H1 (cell line): ENCODE data around the gene SLC12A5. TPM values are rescaled to one million over a fixed set of nuclear protein-coding genes. Genes with fewer than 3 reads are reported as not detected.

Experiments used
- CTCF ChIA-PET: fragments of 300-600 bp; sonication (Branson Sonifier 250); formaldehyde crosslinking; loops from one replicate; lab custom pipeline; 2021; ENCODE audit not compliant: partially characterized antibody; lab: Charles Lee
- POLR2A ChIA-PET: fragments of 300-600 bp; sonication (Branson Sonifier 250); formaldehyde crosslinking; loops from one replicate; lab custom pipeline; 2021; ENCODE audit warnings: inconsistent platforms; ENCODE audit not compliant: partially characterized antibody; lab: Charles Lee
- DNase-seq, 2 experiments: peaks; one replicate each; pipeline versions ENCODE4 v3.0.0 to v3.0.0-alpha.2; 2010 to 2022; ENCODE audit warnings: low spot score in 2 of 2, low read depth in 1 of 2, mixed read lengths in 1 of 2
- FAIRE-seq: peaks from 2 replicates; lab custom pipeline; 2011; peaks lifted over from hg19 to GRCh38; lab: Jason Lieb, UNC
- H2AFZ ChIP-seq: 2 replicates; pipeline ENCODE4 v1.8.1; 2012; ENCODE audit warnings: low read length, inconsistent platforms
- H2AK5ac ChIP-seq: 2 replicates; pipeline ENCODE4 v1.6.1; 2013; ENCODE audit warnings: low read depth, low read length
- H2BK120ac ChIP-seq: replicated peaks from 2 replicates; pipeline ENCODE3; 2013; ENCODE audit warnings: low read depth, low read length, inconsistent platforms
- H2BK12ac ChIP-seq: 2 replicates; pipeline ENCODE4 v1.6.1; 2013; ENCODE audit warnings: low read depth, low read length
- H2BK15ac ChIP-seq: 2 replicates; pipeline ENCODE4 v1.6.1; 2013; ENCODE audit warnings: low read length
- H2BK20ac ChIP-seq: 2 replicates; pipeline ENCODE4 v1.6.1; 2013; ENCODE audit warnings: low read length
- H2BK5ac ChIP-seq: 2 replicates; pipeline ENCODE4 v1.6.1; 2013; ENCODE audit warnings: low read depth, low read length
- H3K14ac ChIP-seq: 2 replicates; pipeline ENCODE4 v1.6.1; 2013; ENCODE audit warnings: inconsistent platforms; ENCODE audit not compliant: insufficient read length
- H3K18ac ChIP-seq: 2 replicates; pipeline ENCODE4 v1.6.1; 2013; ENCODE audit warnings: low read length; ENCODE audit errors: extremely low read depth
- H3K23ac ChIP-seq: 2 replicates; pipeline ENCODE4 v1.6.1; 2013; ENCODE audit warnings: inconsistent platforms; ENCODE audit not compliant: insufficient read length
- H3K23me2 ChIP-seq: 2 replicates; pipeline ENCODE4 v1.6.1; 2013; ENCODE audit warnings: low read depth, low read length
- H3K27ac ChIP-seq: 2 replicates; pipeline ENCODE4 v1.6.1; 2011; ENCODE audit warnings: low read depth, low read length, inconsistent platforms
- H3K27me3 ChIP-seq, 4 experiments: replicated peaks in 1 of 4; 1 replicate in 1 of 4; 2 replicates in 3 of 4; pipeline versions ENCODE4 v1.6.1 to v1.8.1; 2011 to 2013; ENCODE audit warnings: low read length in 3 of 4, mild to moderate bottlenecking in 3 of 4, inconsistent platforms in 2 of 4, mixed read lengths in 2 of 4, moderate library complexity in 1 of 4; ENCODE audit not compliant: control insufficient read depth in 3 of 4, insufficient read depth in 3 of 4; ENCODE audit errors: extremely low read depth in 1 of 4
- H3K36me3 ChIP-seq, 4 experiments: 2 replicates each; pipeline versions ENCODE4 v1.6.1 to v1.8.1; 2011 to 2013; ENCODE audit warnings: mild to moderate bottlenecking in 4 of 4, low read length in 3 of 4, moderate library complexity in 2 of 4, control low read depth in 1 of 4, inconsistent platforms in 1 of 4; ENCODE audit not compliant: insufficient read depth in 4 of 4, control insufficient read depth in 2 of 4
- H3K4ac ChIP-seq: replicated peaks from 2 replicates; pipeline ENCODE3; 2013; ENCODE audit warnings: low read length, low read depth, mixed read lengths, inconsistent platforms; ENCODE audit not compliant: insufficient read length
- H3K4me1 ChIP-seq, 4 experiments: replicated peaks in 1 of 4; 1 replicate in 1 of 4; 2 replicates in 3 of 4; pipeline versions ENCODE4 v1.6.1 to v1.8.1; 2011 to 2013; ENCODE audit warnings: low read length in 3 of 4, inconsistent platforms in 2 of 4, mixed read lengths in 1 of 4; ENCODE audit not compliant: insufficient read depth in 4 of 4, control insufficient read depth in 3 of 4
- H3K4me2 ChIP-seq, 2 experiments: 2 replicates each; pipeline versions ENCODE4 v1.6.1 to v1.8.1; 2011 to 2013; ENCODE audit warnings: low read depth in 2 of 2, low read length in 2 of 2, control low read depth in 1 of 2, inconsistent platforms in 1 of 2, mild to moderate bottlenecking in 1 of 2; ENCODE audit not compliant: insufficient read depth in 1 of 2
- H3K4me3 ChIP-seq, 4 experiments: fragments of 200-600, 300-600 bp in 1 of 4; sonication (generic), shearing (Covaris generic), sonication (Bioruptor Twin) in 1 of 4; 2 replicates each; pipeline versions ENCODE4 v1.5.1 to v1.8.1; 2011 to 2016; ENCODE audit warnings: low read length in 4 of 4, low read depth in 3 of 4, control low read depth in 2 of 4, inconsistent platforms in 2 of 4, mild to moderate bottlenecking in 2 of 4, mixed read lengths in 1 of 4, moderate library complexity in 1 of 4; ENCODE audit not compliant: insufficient read depth in 2 of 4; ENCODE audit errors: extremely low read depth in 1 of 4
- H3K56ac ChIP-seq: replicated peaks from 2 replicates; pipeline ENCODE3; 2013; ENCODE audit warnings: low read depth, mild to moderate bottlenecking, mixed read lengths, low read length, inconsistent platforms; ENCODE audit not compliant: insufficient read length
- H3K79me1 ChIP-seq: 2 replicates; pipeline ENCODE4 v1.6.1; 2013; ENCODE audit warnings: low read depth, low read length, control low read depth
- H3K79me2 ChIP-seq, 2 experiments: 2 replicates each; pipeline versions ENCODE4 v1.6.1 to v1.8.1; 2012 to 2013; ENCODE audit warnings: low read length in 2 of 2, mild to moderate bottlenecking in 2 of 2, inconsistent platforms in 1 of 2; ENCODE audit not compliant: insufficient read depth in 2 of 2, control insufficient read depth in 1 of 2
- H3K9ac ChIP-seq, 4 experiments: replicated peaks in 1 of 4; 1 replicate in 1 of 4; 2 replicates in 3 of 4; pipeline versions ENCODE4 v1.6.1 to v1.8.1; 2011 to 2013; ENCODE audit warnings: low read depth in 3 of 4, low read length in 3 of 4, control low read depth in 2 of 4, mild to moderate bottlenecking in 2 of 4, moderate library complexity in 2 of 4, inconsistent platforms in 1 of 4; ENCODE audit errors: extremely low read depth in 1 of 4
- H3K9me3 ChIP-seq, 2 experiments: 2 replicates each; pipeline versions ENCODE4 v1.6.1 to v1.8.1; 2012 to 2013; ENCODE audit warnings: mild to moderate bottlenecking in 2 of 2, moderate library complexity in 2 of 2, control low read depth in 1 of 2, inconsistent platforms in 1 of 2, low read depth in 1 of 2, low read length in 1 of 2, mixed read lengths in 1 of 2; ENCODE audit not compliant: insufficient read depth in 2 of 2
- H4K20me1 ChIP-seq, 2 experiments: replicated peaks in 1 of 2; 2 replicates each; pipeline versions ENCODE3 to v1.8.1; 2011 to 2013; ENCODE audit warnings: inconsistent platforms in 2 of 2, low read length in 2 of 2, mild to moderate bottlenecking in 1 of 2; ENCODE audit not compliant: insufficient read depth in 2 of 2, control insufficient read depth in 1 of 2
- H4K5ac ChIP-seq: 2 replicates; pipeline ENCODE4 v1.6.1; 2013; ENCODE audit warnings: low read length, low read depth, mixed read lengths, inconsistent platforms; ENCODE audit not compliant: insufficient read length
- H4K8ac ChIP-seq: 2 replicates; pipeline ENCODE4 v1.8.0; 2013; ENCODE audit warnings: mild to moderate bottlenecking, moderate library complexity, low read length, inconsistent platforms; ENCODE audit not compliant: insufficient read depth; ENCODE audit errors: extremely low read depth
- H4K91ac ChIP-seq: replicated peaks from 2 replicates; pipeline ENCODE3; 2013; ENCODE audit warnings: low read length, mixed read lengths, inconsistent platforms; ENCODE audit not compliant: insufficient read length
- BRCA1 ChIP-seq: IDR thresholded peaks from 2 replicates; pipeline ENCODE4 v1.6.1; 2012; ENCODE audit warnings: low read depth, low read length, improper control_type of control experiment
- CEBPB ChIP-seq: IDR thresholded peaks from 2 replicates; pipeline ENCODE4 v1.6.1; 2012; ENCODE audit warnings: low read depth, low read length
- EZH2 ChIP-seq: fragments of 200-600 bp; sonication (generic); IDR thresholded peaks from 2 replicates; pipeline ENCODE4 v1.7.1; 2012; ENCODE audit warnings: low read depth, mild to moderate bottlenecking, moderate library complexity, low read length, inconsistent platforms; ENCODE audit not compliant: severe bottlenecking
- GTF2F1 ChIP-seq: IDR thresholded peaks from 2 replicates; pipeline ENCODE4 v1.6.1; 2012; ENCODE audit warnings: low read depth, low read length, improper control_type of control experiment, borderline replicate concordance
- HDAC6 ChIP-seq: IDR thresholded peaks from one replicate; pipeline ENCODE4 v1.7.1; 2012; ENCODE audit warnings: low read depth, mild to moderate bottlenecking, inconsistent platforms, low read length, moderate library complexity
- SIRT6 ChIP-seq: IDR thresholded peaks from one replicate; pipeline ENCODE4 v1.7.1; 2012; ENCODE audit warnings: low read length, inconsistent platforms
- SP2 ChIP-seq: IDR thresholded peaks from 2 replicates; pipeline ENCODE4 v1.6.1; 2012; ENCODE audit warnings: mild to moderate bottlenecking, low read length, inconsistent platforms
- SRF ChIP-seq: IDR thresholded peaks from 2 replicates; pipeline ENCODE4 v1.6.1; 2011; ENCODE audit warnings: mild to moderate bottlenecking, low read depth, low read length, moderate library complexity
- SUZ12 ChIP-seq: fragments of 200-600 bp; sonication (generic); IDR thresholded peaks from 2 replicates; pipeline ENCODE4 v1.6.1; 2012; ENCODE audit warnings: mild to moderate bottlenecking, inconsistent platforms, low read length, moderate library complexity, mixed read lengths
- YY1 ChIP-seq: IDR thresholded peaks from 2 replicates; pipeline ENCODE4 v1.6.1; 2011; ENCODE audit warnings: low read depth, mild to moderate bottlenecking, low read length
- WGBS, 2 experiments: shearing (Covaris generic) in 1 of 2; methylation state at CpG; one replicate each; pipeline versions ENCODE4 v1.1.6 to v1.1.7; 2013 to 2015; ENCODE audit warnings: low lambda C conversion rate in 2 of 2, mixed read lengths in 2 of 2, inconsistent platforms in 1 of 2, low coverage in 1 of 2, missing lambda C conversion rate in 1 of 2; ENCODE audit not compliant: insufficient replicate concordance in 2 of 2, insufficient coverage in 1 of 2, insufficient read length in 1 of 2; ENCODE audit errors: extremely low coverage in 1 of 2, missing lambda C conversion rate in 1 of 2; 5-methylcytosine and 5-hydroxymethylcytosine counted together
- polyA plus RNA-seq, 7 experiments: library from polyadenylated mRNA; depleted of rRNA in 3 of 7; stranded (reverse) in 5 of 7; unstranded in 2 of 7; fragments of >200 nt in 5 of 7; fragments of 200-250 nt in 2 of 7; gene quantifications; 1 replicate in 5 of 7; 2 replicates in 1 of 7; 4 replicates in 1 of 7; pipeline versions ENCODE4 v1.2.1 to v1.2.3, GENCODE V29; 2011 to 2013; ENCODE audit warnings: missing spikeins in 2 of 7, mixed read lengths in 2 of 7
- total RNA-seq: library from RNA; stranded (reverse); fragmentation: NEBNext Ultra II Directional; extraction: Animal tissue kit (Norgen Biotek cat#: 25700); gene quantifications from 2 replicates; pipeline ENCODE4 v1.2.1, GENCODE V29; 2021
- TF ChIP-seq, protein P1 (sequence below): IDR thresholded peaks from 2 replicates; pipeline ENCODE4 v1.6.1; 2012; ENCODE audit warnings: low read length, inconsistent platforms

The SLC12A5 gene
- total and polyA plus RNA-seq, 2 of the 8 experiments (the other 6 are each of a cell fraction or from before 2014, with no cell fraction given): 1.9 to 7.3 TPM

GRCh38 chr20:46057856-46058598, 29.0 kb downstream of the SLC12A5 start:
- Histone ChIP-seq H3K9me3 (no peaks in the 10 kb centered on the region), H3K9ac (0 out of 7 replicates have a peak overlapping the region, but pooled peaks of 1 of the 4 experiments have one; percentile 23), H3K27me3 (peaks cover 4 to 49% (median 34%) of the 10 kb centered on the region in 4 experiments), H3K4ac (no peak overlapping the region), H4K91ac (no peak overlapping the region), H4K20me1 (peaks cover 6 to 27% of the 10 kb centered on the region in 2 experiments), H3K23ac (no peak overlapping the region), H3K4me2 (peak overlapping the region; percentile 78 to 88), H4K8ac (no peak overlapping the region), H3K4me1 (peaks cover 0 to 14% (median 12%) of the 10 kb centered on the region in 4 experiments; a peak in 6 of 7 replicates), H2BK5ac (no peak overlapping the region), H3K79me2 (no peaks in the 10 kb centered on the region), H3K27ac (no peak overlapping the region), H2BK120ac (no peak overlapping the region), H3K14ac (no peak overlapping the region), H2AK5ac (no peak overlapping the region), H3K79me1 (no peaks in the 10 kb centered on the region), H2BK20ac (no peak overlapping the region), H2BK12ac (no peak overlapping the region), H4K5ac (no peak overlapping the region), H3K18ac (no peak overlapping the region), H3K23me2 (peaks cover 10% of the 10 kb centered on the region; the same call in 1 of the 2 replicates), H3K56ac (no peak overlapping the region), H2AFZ (no peak overlapping the region), H3K4me3 (peak overlapping the region; percentile 8 to 57 (median 36); a peak in 7 of 8 replicates), H2BK15ac (no peak overlapping the region), H3K36me3 (peaks cover 9 to 14% (median 12%) of the 10 kb centered on the region in 4 experiments; a peak in 6 of 8 replicates)
- ChIA-PET CTCF (interaction anchor here (0.8 to 4.4 kb wide), 32 partner anchors 8 to 291 kb away, joined by 3 to 60 read pairs (median 5); partner anchors contain the start of gene SLC12A5), POLR2A (interaction anchor here (0.7 to 3.0 kb wide), 16 partner anchors 9 to 73 kb away, joined by 3 to 19 read pairs (median 3); no protein-coding TSS in a partner anchor)
- FAIRE-seq: no peak
- 9% methylated on average over 55 of the region's 66 CpGs; no CpG with 5 or more reads in 1 of the 2 experiments for WGBS, 2 experiments
- no peak for DNase-seq
- peak; percentile 49; the same call in 1 of the 2 replicates for TF ChIP-seq CEBPB
- TF ChIP-seq BRCA1: no peak
- peak; percentile 42 for TF ChIP-seq EZH2
- no peak for TF ChIP-seq YY1
- TF ChIP-seq, protein P1, sequence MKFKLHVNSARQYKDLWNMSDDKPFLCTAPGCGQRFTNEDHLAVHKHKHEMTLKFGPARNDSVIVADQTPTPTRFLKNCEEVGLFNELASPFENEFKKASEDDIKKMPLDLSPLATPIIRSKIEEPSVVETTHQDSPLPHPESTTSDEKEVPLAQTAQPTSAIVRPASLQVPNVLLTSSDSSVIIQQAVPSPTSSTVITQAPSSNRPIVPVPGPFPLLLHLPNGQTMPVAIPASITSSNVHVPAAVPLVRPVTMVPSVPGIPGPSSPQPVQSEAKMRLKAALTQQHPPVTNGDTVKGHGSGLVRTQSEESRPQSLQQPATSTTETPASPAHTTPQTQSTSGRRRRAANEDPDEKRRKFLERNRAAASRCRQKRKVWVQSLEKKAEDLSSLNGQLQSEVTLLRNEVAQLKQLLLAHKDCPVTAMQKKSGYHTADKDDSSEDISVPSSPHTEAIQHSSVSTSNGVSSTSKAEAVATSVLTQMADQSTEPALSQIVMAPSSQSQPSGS: no peak
- no peak for TF ChIP-seq GTF2F1
- TF ChIP-seq SUZ12: peak; percentile 27; the same call in 1 of the 2 replicates
- TF ChIP-seq HDAC6: no peak
- TF ChIP-seq SRF: no peak
- no peak for TF ChIP-seq SIRT6
- TF ChIP-seq SP2: no peak
